Measurements from ENCODE around the gene ZMAT2. TPM values are rescaled to one million over a fixed set of nuclear protein-coding genes. Genes with fewer than 3 reads are reported as not detected.

ZMAT2 gene, protein sequence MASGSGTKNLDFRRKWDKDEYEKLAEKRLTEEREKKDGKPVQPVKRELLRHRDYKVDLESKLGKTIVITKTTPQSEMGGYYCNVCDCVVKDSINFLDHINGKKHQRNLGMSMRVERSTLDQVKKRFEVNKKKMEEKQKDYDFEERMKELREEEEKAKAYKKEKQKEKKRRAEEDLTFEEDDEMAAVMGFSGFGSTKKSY
- total RNA-seq = 33.0 and 40.3 TPM in 2 replicates

DNA sequence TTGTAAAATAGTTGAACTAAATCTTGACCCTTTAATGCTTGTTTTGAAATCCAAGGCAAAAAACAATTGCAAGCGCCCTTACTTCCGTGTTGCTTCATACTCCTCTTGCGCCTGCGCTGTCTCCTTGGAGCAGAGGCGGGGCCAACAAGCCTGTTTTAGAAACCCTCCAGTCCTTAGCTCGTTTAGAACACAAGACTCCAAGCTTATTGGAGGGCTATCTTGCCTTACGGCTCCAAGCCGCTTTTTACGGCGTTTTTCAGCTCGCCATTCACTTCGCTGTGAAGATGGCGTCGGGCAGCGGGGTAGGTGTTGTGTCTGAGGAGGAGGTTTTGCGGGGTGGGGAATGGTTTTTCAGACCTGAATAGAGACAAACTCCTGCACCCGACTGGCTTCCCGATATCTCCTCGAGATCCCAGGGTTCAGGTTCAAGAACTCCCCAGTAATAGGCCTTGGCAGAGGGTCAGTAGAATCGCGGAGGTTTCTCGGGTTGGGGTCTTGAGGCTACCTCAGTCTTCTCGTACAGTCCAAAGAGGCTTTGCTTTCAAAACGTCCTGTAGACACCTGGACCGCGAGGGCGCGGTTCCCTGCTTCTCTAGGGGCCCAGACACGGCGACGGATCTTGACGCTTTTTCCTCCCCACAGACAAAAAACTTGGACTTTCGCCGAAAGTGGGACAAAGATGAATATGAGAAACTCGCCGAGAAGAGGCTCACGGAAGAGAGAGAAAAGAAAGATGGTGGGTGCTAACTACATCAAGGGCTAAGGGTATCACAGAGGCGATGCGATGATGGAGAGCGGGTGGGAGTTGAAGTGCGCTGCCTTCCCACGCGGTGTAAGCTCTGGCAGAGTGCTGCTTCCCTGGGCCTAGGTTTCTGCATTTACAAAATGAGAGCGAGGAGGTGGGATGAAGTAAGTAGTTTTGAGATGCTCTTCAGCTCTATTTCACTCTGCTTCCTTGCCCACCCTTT, at the start of gene ZMAT2:
Gene ZMAT2, plus strand, starts transcription at position 271 of the 968 bp plus-strand sequence. Its CDS starts 14 bp downstream, at position 285.

DNA sequence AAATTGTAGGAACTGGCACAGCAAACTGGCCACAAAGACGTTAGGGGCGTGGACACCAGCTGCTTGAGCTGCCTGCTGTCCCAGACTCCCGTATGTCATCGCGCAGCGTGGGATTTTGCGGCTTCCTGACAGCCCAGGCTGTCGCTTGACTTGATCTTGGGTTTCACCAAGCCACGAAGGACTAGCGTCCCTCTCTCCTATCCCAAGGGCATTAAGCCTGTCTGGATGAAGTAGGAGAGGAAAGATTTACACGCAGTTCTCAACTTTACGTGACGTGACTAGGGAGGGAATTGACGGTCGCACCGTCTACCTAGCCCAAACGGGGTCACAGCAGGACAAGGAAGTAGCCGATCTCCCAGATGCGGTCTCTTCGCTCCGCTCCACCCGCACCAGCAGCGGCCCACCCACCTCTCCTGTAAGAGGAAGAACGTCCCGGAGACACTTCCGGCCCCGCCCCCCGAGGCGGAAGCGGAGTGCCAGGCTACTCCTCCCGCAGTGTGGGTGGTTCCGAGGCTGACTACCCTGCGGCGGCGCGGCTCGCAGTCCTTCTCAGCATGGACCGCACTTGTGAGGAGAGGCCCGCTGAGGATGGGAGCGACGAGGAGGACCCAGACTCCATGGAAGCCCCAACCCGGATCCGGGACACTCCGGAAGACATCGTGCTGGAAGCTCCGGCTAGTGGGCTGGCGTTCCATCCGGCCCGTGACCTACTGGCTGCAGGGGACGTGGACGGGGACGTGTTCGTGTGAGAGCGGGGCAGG, 35.7 kb upstream of the ZMAT2 start, which contains the start of gene WDR55:
Gene WDR55, plus strand, starts transcription at position 546 of the 761 bp plus-strand sequence. Its CDS starts 9 bp downstream, at position 555.

DNA sequence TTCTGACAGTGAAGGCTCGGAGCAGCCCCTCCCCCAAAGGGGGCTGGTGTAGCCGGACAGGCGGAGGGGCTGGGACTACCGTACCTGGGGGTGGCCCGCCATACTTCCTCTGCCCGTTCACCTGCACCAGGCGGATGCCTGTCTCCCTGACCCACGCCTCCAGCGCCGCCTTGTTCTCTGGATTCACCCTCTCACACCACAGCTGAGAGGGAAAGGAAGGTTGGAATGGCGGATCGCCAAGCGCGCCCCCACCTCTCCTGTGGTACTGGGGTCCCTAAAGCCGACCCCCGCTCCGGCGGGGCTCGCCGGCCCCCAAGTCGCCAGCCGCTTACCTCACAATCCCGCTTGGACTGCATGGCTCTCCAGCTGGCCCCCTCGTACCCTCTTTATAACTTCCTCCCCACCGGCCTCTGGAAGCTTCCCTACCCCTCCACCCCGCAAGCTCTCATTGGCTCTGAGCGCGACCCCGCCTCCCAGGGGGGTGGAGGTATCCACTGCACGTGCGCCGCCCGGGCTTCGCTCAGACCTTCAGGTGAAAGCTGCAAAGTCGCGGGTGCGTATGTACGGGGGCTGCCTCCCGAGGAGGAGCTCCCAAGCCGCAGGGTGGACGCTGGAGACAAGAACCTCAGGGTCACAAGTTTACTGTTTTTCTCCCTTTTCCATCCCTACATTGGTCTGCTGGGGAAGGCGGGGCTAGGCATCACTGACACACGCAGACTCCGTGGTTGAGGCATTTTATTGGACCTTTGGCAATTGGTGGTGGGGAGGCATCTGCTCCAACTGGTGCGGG, 26.9 kb upstream of the ZMAT2 start, which contains the start of gene DND1:
Gene DND1, minus strand, starts transcription at position 390 of the 790 bp plus-strand sequence. Its CDS starts 34 bp downstream, at position 356.

DNA sequence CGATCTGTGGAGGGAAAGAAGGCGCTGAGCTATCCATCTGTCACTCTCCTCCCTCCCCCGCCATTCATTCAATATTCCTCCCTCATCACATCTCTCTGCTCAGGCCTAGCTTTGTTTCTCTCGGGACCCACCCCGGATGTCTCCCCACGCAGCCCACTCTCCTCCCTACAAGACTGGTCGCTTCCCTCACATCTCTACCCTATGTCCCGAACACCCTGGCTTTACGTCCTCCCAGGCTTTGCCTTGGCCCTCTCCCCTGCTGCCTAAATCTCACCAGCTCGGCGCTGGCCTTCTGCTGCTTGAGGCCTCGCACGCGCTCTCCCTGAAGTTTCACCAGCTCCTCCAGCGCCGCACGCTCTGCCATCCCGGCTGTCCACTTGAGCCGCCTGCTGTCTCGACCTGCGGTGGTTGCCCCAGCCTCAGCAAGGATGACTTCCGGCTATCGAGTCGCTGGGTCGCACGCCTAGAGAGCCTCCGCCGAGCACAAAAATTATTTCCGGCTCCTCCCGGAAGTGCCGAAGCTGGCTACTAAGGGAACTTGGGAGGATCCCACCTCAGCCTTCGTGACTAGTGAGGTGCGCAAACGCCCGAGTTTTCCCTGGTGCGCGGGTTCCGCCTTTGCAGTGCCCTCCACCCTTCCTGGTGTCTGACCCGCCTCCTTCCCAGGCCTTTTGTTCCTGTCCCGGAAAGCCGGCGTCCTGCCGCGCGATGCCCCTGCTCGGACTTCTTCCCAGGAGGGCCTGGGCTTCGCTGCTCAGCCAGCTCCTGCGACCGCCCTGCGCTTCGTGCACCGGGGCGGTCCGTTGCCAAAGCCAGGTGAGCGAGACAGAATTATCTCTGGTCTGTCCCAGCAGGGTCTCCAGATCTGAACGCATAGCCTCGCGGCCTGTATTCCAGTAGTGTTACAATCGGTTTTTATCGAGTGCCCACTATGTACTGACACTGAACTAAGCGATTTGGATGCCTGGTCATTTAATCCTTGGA, 9.0 kb upstream of the ZMAT2 start, which contains the start of the genes HARS1 and HARS2:
Gene HARS1, minus strand, starts transcription at position 430 of the 984 bp plus-strand sequence. Its CDS starts 66 bp downstream, at position 364.
Gene HARS2, plus strand, starts transcription at position 515 of the 984 bp plus-strand sequence. Its CDS starts 194 bp downstream, at position 709.

Small RNA genes within 50 kb of the gene (small RNA-seq; reads per million reads assigned to genes)
- gene VTRNA1-1 (38.9 reads per million, percentile 97 among the genes with 10 or more reads in this experiment), gene VTRNA1-2 (139 reads per million, percentile 99 among the genes with 10 or more reads in this experiment), gene VTRNA1-3 (5.7 reads per million, percentile 84 among the genes with 10 or more reads in this experiment)

Other genes with a start within 250 kb of the ZMAT2 start
- 0.53 and 1.7 TPM in 2 replicates for gene EIF4EBP3, start 152.8 kb upstream of the ZMAT2 start, total RNA-seq
- gene SRA1, start 143.0 kb upstream of the ZMAT2 start, total RNA-seq = 20.5 and 25.5 TPM in 2 replicates
- gene APBB3, start 135.8 kb upstream of the ZMAT2 start, total RNA-seq = 5.6 and 6.1 TPM in 2 replicates
- gene SLC35A4, start 135.6 kb upstream of the ZMAT2 start, total RNA-seq = 28.6 and 34.2 TPM in 2 replicates
- 0.14 and 0.40 TPM in 2 replicates for gene CD14, start 67.3 kb upstream of the ZMAT2 start, total RNA-seq
- 21.3 and 49.0 TPM in 2 replicates for gene TMCO6, start 61.0 kb upstream of the ZMAT2 start, total RNA-seq
- gene NDUFA2, start 52.8 kb upstream of the ZMAT2 start, total RNA-seq = 30.3 and 31.0 TPM in 2 replicates
- 105 and 117 TPM in 2 replicates for gene IK, start 52.6 kb upstream of the ZMAT2 start, total RNA-seq
- 25.3 and 26.6 TPM in 2 replicates for gene WDR55, start 35.5 kb upstream of the ZMAT2 start, total RNA-seq
- 0.43 and 0.53 TPM in 2 replicates for gene DND1, start 26.9 kb upstream of the ZMAT2 start, total RNA-seq
- 72.0 and 73.0 TPM in 2 replicates for gene HARS1, start 9.1 kb upstream of the ZMAT2 start, total RNA-seq
- 33.2 and 34.8 TPM in 2 replicates for gene HARS2, start 9.0 kb upstream of the ZMAT2 start, total RNA-seq
- gene PCDHA1, start 85.7 kb downstream of the ZMAT2 start, total RNA-seq = not detected in 2 replicates
- gene PCDHA2, start 94.4 kb downstream of the ZMAT2 start, total RNA-seq = under 0.01 TPM in 1 of 2 replicates, not detected in the other
- gene PCDHA3, start 100.6 kb downstream of the ZMAT2 start, total RNA-seq = 0.13 and 0.14 TPM in 2 replicates
- gene PCDHA4, start 106.6 kb downstream of the ZMAT2 start, total RNA-seq = 0.22 and 0.27 TPM in 2 replicates
- gene PCDHA5, start 121.2 kb downstream of the ZMAT2 start, total RNA-seq = under 0.01 and 0.07 TPM in 2 replicates
- gene PCDHA6, start 127.5 kb downstream of the ZMAT2 start, total RNA-seq = 0.13 and 0.22 TPM in 2 replicates
- 0.07 and 0.40 TPM in 2 replicates for gene PCDHA7, start 133.8 kb downstream of the ZMAT2 start, total RNA-seq
- under 0.01 TPM in 2 replicates for gene PCDHA8, start 140.7 kb downstream of the ZMAT2 start, total RNA-seq
- gene PCDHA9, start 147.9 kb downstream of the ZMAT2 start, total RNA-seq = under 0.01 and 0.07 TPM in 2 replicates
- 0.07 and 0.27 TPM in 2 replicates for gene PCDHA10, start 155.4 kb downstream of the ZMAT2 start, total RNA-seq
- gene PCDHA11, start 168.5 kb downstream of the ZMAT2 start, total RNA-seq = under 0.01 TPM in 1 of 2 replicates, not detected in the other
- gene PCDHA12, start 174.9 kb downstream of the ZMAT2 start, total RNA-seq = under 0.01 TPM in 1 of 2 replicates, not detected in the other
- gene PCDHA13, start 181.7 kb downstream of the ZMAT2 start, total RNA-seq = not detected in 2 replicates
- under 0.01 TPM in 1 of 2 replicates, not detected in the other for gene PCDHAC1, start 225.9 kb downstream of the ZMAT2 start, total RNA-seq

Measured in thoracic aorta endothelial cell (primary cell).